ENCODE results near the gene ALDH7A1.
A peak's percentile ranks its signal among the peaks of the same experiment; 100 is the strongest.
"Not testable (repeated sequence)": the region's sequence is repeated elsewhere in the genome, so short reads cannot be mapped to it uniquely, and the experiment has no call there.

ALDH7A1 gene

GRCh38 chr5:126594748-126595485 lies at the start of gene ALDH7A1:
ALDH7A1 (minus strand) TSS chr5:126595219; CDS start chr5:126595198, 21 bp downstream.
- DNase-seq: peak; percentile 92

GRCh38 chr5:126641387-126641786 lies 46.4 kb upstream of the ALDH7A1 start:
- DNase-seq: no peak

GRCh38 chr5:126640866-126641265 lies 45.8 kb upstream of the ALDH7A1 start:
- no peak for DNase-seq

- no peak for DNase-seq
Measured at GRCh38 chr5:126636956-126637355, 41.9 kb upstream of the ALDH7A1 start.

- DNase-seq: no peak
Measured at GRCh38 chr5:126635585-126635984, 40.6 kb upstream of the ALDH7A1 start.

GRCh38 chr5:126633552-126633951 lies 38.5 kb upstream of the ALDH7A1 start:
- no peak for DNase-seq

- no peak for DNase-seq
Measured at GRCh38 chr5:126631920-126632319, 36.9 kb upstream of the ALDH7A1 start.

GRCh38 chr5:126628102-126628501 lies 33.1 kb upstream of the ALDH7A1 start:
- DNase-seq: no peak

GRCh38 chr5:126624534-126624933 lies 29.5 kb upstream of the ALDH7A1 start:
- DNase-seq: no peak

GRCh38 chr5:126619781-126620180 lies 24.8 kb upstream of the ALDH7A1 start:
- DNase-seq: no peak

GRCh38 chr5:126617603-126618002 lies 22.6 kb upstream of the ALDH7A1 start:
- not testable (repeated sequence) for DNase-seq

- no peak for DNase-seq
Measured at GRCh38 chr5:126615286-126615685, 20.3 kb upstream of the ALDH7A1 start.

- no peak for DNase-seq
Measured at GRCh38 chr5:126613941-126614592, 19.0 kb upstream of the ALDH7A1 start.

- DNase-seq: no peak
Measured at GRCh38 chr5:126610616-126611015, 15.6 kb upstream of the ALDH7A1 start.

- DNase-seq: no peak
Measured at GRCh38 chr5:126610160-126610559, 15.1 kb upstream of the ALDH7A1 start.

- no peak for DNase-seq
Measured at GRCh38 chr5:126605525-126605924, 10.5 kb upstream of the ALDH7A1 start.

GRCh38 chr5:126603402-126603991 lies 8.5 kb upstream of the ALDH7A1 start:
- DNase-seq: no peak

- peak; percentile 30 for DNase-seq
Measured at GRCh38 chr5:126600631-126601511, 5.9 kb upstream of the ALDH7A1 start, which contains the start of gene PHAX. PHAX (plus strand) TSS chr5:126600947; CDS start chr5:126600963, 16 bp downstream.

- not testable (repeated sequence) for DNase-seq
Measured at GRCh38 chr5:126599971-126600630, 5.1 kb upstream of the ALDH7A1 start.

GRCh38 chr5:126599499-126599898 lies 4.5 kb upstream of the ALDH7A1 start:
- no peak for DNase-seq

- DNase-seq: no peak
Measured at GRCh38 chr5:126597156-126597555, 2.1 kb upstream of the ALDH7A1 start.

GRCh38 chr5:126595486-126596083 lies 566 bp upstream of the ALDH7A1 start:
- DNase-seq: no peak

All from NCI-H1694 (cell line).